Urinary bladder (tissue), 4 donors: ENCODE data around the gene EIF1. TPM values are rescaled to one million over a fixed set of nuclear protein-coding genes. Genes with fewer than 3 reads are reported as not detected.

Source experiments
- DNase-seq: peaks from one replicate; pipeline ENCODE4 v3.0.0-alpha.2; 2015; ENCODE audit errors: extremely low spot score
- H3K27ac ChIP-seq: one replicate; pipeline ENCODE4 v1.5.1; 2013; ENCODE audit warnings: low read depth, mild to moderate bottlenecking, moderate library complexity
- H3K36me3 ChIP-seq: one replicate; pipeline ENCODE4 v1.6.1; 2013; ENCODE audit warnings: mild to moderate bottlenecking, moderate library complexity; ENCODE audit not compliant: insufficient read depth
- H3K4me1 ChIP-seq: one replicate; pipeline ENCODE4 v1.6.1; 2013; ENCODE audit warnings: mild to moderate bottlenecking, moderate library complexity; ENCODE audit not compliant: insufficient read depth
- H3K4me3 ChIP-seq: one replicate; pipeline ENCODE4 v1.5.1; 2013; ENCODE audit warnings: low read depth, low read length
- WGBS: extraction: QIAGEN DNeasy Blood & Tissue Kit; methylation state at CpG from one replicate; pipeline ENCODE4 v1.1.7; 2013; 5-methylcytosine and 5-hydroxymethylcytosine counted together
- polyA plus RNA-seq: library from polyadenylated mRNA; stranded (reverse); fragments of 200-250 nt; gene quantifications from one replicate; pipeline ENCODE4 v1.2.3, GENCODE V29; 2013
- small RNA-seq: library from RNA; depleted of rRNA; stranded (forward); fragments of <200 nt; gene quantifications from one replicate; pipeline ENCODE3, GENCODE V24; 2014
- total RNA-seq: library from RNA; depleted of rRNA; stranded (reverse); fragments of >200 nt; gene quantifications from one replicate; pipeline ENCODE4 v1.2.3, GENCODE V29; 2014
- donor health status: healthy with polysubstance abuse.
- donor health status: healthy.

Gene EIF1
- total and polyA plus RNA-seq, 2 donors, result 96.6 to 649 TPM

GRCh38 chr17:41736983-41737679, 48.4 kb downstream of the EIF1 start:
- no peaks in the 10 kb centered on the region for H3K36me3 ChIP-seq
- H3K27ac ChIP-seq, result no peak overlapping the region
- H3K4me3 ChIP-seq, result no peak overlapping the region
- H3K4me1 ChIP-seq, result no peaks in the 10 kb centered on the region
- WGBS, result 73% methylated on average over 17 of the region's 17 CpGs
- DNase-seq, result no peak

GRCh38 chr17:41737680-41738023, 49.0 kb downstream of the EIF1 start:
- 48% methylated on average over 5 of the region's 5 CpGs for WGBS
- H3K27ac ChIP-seq, result no peak overlapping the region
- DNase-seq, result no peak
- H3K36me3 ChIP-seq, result no peaks in the 10 kb centered on the region
- no peak overlapping the region for H3K4me3 ChIP-seq
- no peaks in the 10 kb centered on the region for H3K4me1 ChIP-seq

- no peaks in the 10 kb centered on the region for H3K36me3 ChIP-seq
- H3K4me3 ChIP-seq, result no peak overlapping the region
- WGBS, result 34% methylated on average over 10 of the region's 10 CpGs
Measured at GRCh38 chr17:41738077-41738800, 49.6 kb downstream of the EIF1 start.

GRCh38 chr17:41738801-41739112, 50.1 kb downstream of the EIF1 start:
- Histone ChIP-seq H3K27ac (no peak overlapping the region), H3K4me3 (no peak overlapping the region), H3K36me3 (no peaks in the 10 kb centered on the region), H3K4me1 (no peaks in the 10 kb centered on the region)
- WGBS, result 94% methylated on average over 5 of the region's 5 CpGs
- no peak for DNase-seq

More at GRCh38 chr17:41738077-41738800, 49.6 kb downstream of the EIF1 start:
- DNase-seq, result no peak
- Histone ChIP-seq H3K4me1 (no peaks in the 10 kb centered on the region), H3K27ac (no peak overlapping the region)

- H3K4me3 ChIP-seq, result no peak overlapping the region
Measured at GRCh38 chr17:41739661-41740352, 51.1 kb downstream of the EIF1 start.

GRCh38 chr17:41740506-41740905, 51.8 kb downstream of the EIF1 start:
- WGBS, result 94% methylated on average over 5 of the region's 5 CpGs
- H3K36me3 ChIP-seq, result no peaks in the 10 kb centered on the region
- DNase-seq, result no peak

More at GRCh38 chr17:41739661-41740352, 51.1 kb downstream of the EIF1 start:
- Histone ChIP-seq H3K27ac (no peak overlapping the region), H3K4me1 (no peaks in the 10 kb centered on the region), H3K36me3 (no peaks in the 10 kb centered on the region)
- 73% methylated on average over 9 of the region's 9 CpGs for WGBS
- DNase-seq, result no peak

GRCh38 chr17:41741709-41742108, 53.0 kb downstream of the EIF1 start:
- no peaks in the 10 kb centered on the region for H3K36me3 ChIP-seq
- no peak for DNase-seq
- H3K4me3 ChIP-seq, result no peak overlapping the region
- WGBS, result 83% methylated on average over 9 of the region's 9 CpGs
- H3K27ac ChIP-seq, result no peak overlapping the region
- no peaks in the 10 kb centered on the region for H3K4me1 ChIP-seq

More at GRCh38 chr17:41740506-41740905, 51.8 kb downstream of the EIF1 start:
- H3K27ac ChIP-seq, result no peak overlapping the region
- no peak overlapping the region for H3K4me3 ChIP-seq
- no peaks in the 10 kb centered on the region for H3K4me1 ChIP-seq

Small RNAs within 50 kb of the gene (small RNA-seq; reads per million reads assigned to genes)
- gene RN7SL399P, result not detected
- not detected for gene RNA5SP442

Other genes with a start within 250 kb of the EIF1 start
- gene KRT38, start 247.9 kb upstream of the EIF1 start, total RNA-seq, result not detected
- gene KRT38, start 247.9 kb upstream of the EIF1 start, polyA plus RNA-seq, result not detected
- gene KRT32, start 221.5 kb upstream of the EIF1 start, total RNA-seq, result not detected
- not detected for gene KRT32, start 221.5 kb upstream of the EIF1 start, polyA plus RNA-seq
- not detected for gene KRT35, start 207.7 kb upstream of the EIF1 start, total RNA-seq
- not detected for gene KRT35, start 207.7 kb upstream of the EIF1 start, polyA plus RNA-seq
- not detected for gene KRT36, start 199.0 kb upstream of the EIF1 start, total RNA-seq
- gene KRT36, start 199.0 kb upstream of the EIF1 start, polyA plus RNA-seq, result not detected
- gene KRT13, start 183.3 kb upstream of the EIF1 start, total RNA-seq, result 356 TPM
- 401 TPM for gene KRT13, start 183.3 kb upstream of the EIF1 start, polyA plus RNA-seq
- gene KRT15, start 170.0 kb upstream of the EIF1 start, total RNA-seq, result 4.7 TPM
- 11.9 TPM for gene KRT15, start 170.0 kb upstream of the EIF1 start, polyA plus RNA-seq
- 299 TPM for gene KRT19, start 160.6 kb upstream of the EIF1 start, total RNA-seq
- gene KRT19, start 160.6 kb upstream of the EIF1 start, polyA plus RNA-seq, result 418 TPM
- gene KRT9, start 116.8 kb upstream of the EIF1 start, total RNA-seq, result not detected
- gene KRT9, start 116.8 kb upstream of the EIF1 start, polyA plus RNA-seq, result not detected
- not detected for gene KRT14, start 102.0 kb upstream of the EIF1 start, total RNA-seq
- 0.14 TPM for gene KRT14, start 102.0 kb upstream of the EIF1 start, polyA plus RNA-seq
- not detected for gene KRT16, start 76.1 kb upstream of the EIF1 start, total RNA-seq
- 0.20 TPM for gene KRT16, start 76.1 kb upstream of the EIF1 start, polyA plus RNA-seq
- 33.5 TPM for gene KRT17, start 64.3 kb upstream of the EIF1 start, total RNA-seq
- 72.1 TPM for gene KRT17, start 64.3 kb upstream of the EIF1 start, polyA plus RNA-seq
- not detected for gene GAST, start 23.4 kb downstream of the EIF1 start, total RNA-seq
- gene GAST, start 23.4 kb downstream of the EIF1 start, polyA plus RNA-seq, result not detected
- not detected for gene HAP1, start 45.8 kb downstream of the EIF1 start, total RNA-seq
- 0.27 TPM for gene HAP1, start 45.8 kb downstream of the EIF1 start, polyA plus RNA-seq
- gene JUP, start 97.8 kb downstream of the EIF1 start, total RNA-seq, result 51.4 TPM
- 53.8 TPM for gene JUP, start 97.8 kb downstream of the EIF1 start, polyA plus RNA-seq
- 32.1 TPM for gene P3H4, start 123.1 kb downstream of the EIF1 start, total RNA-seq
- gene P3H4, start 123.1 kb downstream of the EIF1 start, polyA plus RNA-seq, result 11.5 TPM
- 166 TPM for gene FKBP10, start 124.1 kb downstream of the EIF1 start, total RNA-seq
- 84.5 TPM for gene FKBP10, start 124.1 kb downstream of the EIF1 start, polyA plus RNA-seq
- 40.8 TPM for gene NT5C3B, start 147.3 kb downstream of the EIF1 start, total RNA-seq
- gene NT5C3B, start 147.3 kb downstream of the EIF1 start, polyA plus RNA-seq, result 67.9 TPM
- 0.48 TPM for gene KLHL10, start 148.9 kb downstream of the EIF1 start, total RNA-seq
- 0.71 TPM for gene KLHL10, start 148.9 kb downstream of the EIF1 start, polyA plus RNA-seq
- 35.0 TPM for gene KLHL11, start 176.5 kb downstream of the EIF1 start, total RNA-seq
- gene KLHL11, start 176.5 kb downstream of the EIF1 start, polyA plus RNA-seq, result 3.8 TPM
- gene ACLY, start 230.1 kb downstream of the EIF1 start, total RNA-seq, result 64.1 TPM
- gene ACLY, start 230.1 kb downstream of the EIF1 start, polyA plus RNA-seq, result 51.7 TPM
- 1.4 TPM for gene ODAD4, start 241.7 kb downstream of the EIF1 start, total RNA-seq
- gene ODAD4, start 241.7 kb downstream of the EIF1 start, polyA plus RNA-seq, result 2.0 TPM